ENCODE data around the gene STK39. TPM values are rescaled to one million over a fixed set of nuclear protein-coding genes. Genes with fewer than 3 reads are reported as not detected.

STK39 gene
- total RNA-seq, 1 experiment from 2014 or later, result 56.9 TPM

- H4K20me1 ChIP-seq (ENCODE audit: insufficient read depth, low read depth, low read length), result no peaks in the 10 kb centered on the region
- no peaks in the 10 kb centered on the region for H3K36me3 ChIP-seq (ENCODE audit: insufficient read depth, low read length)
- H2AFZ ChIP-seq (ENCODE audit: low read length), result no peak overlapping the region
- H3K27ac ChIP-seq (ENCODE audit: low read length), result no peak overlapping the region
- H3K9me3 ChIP-seq (ENCODE audit: low read length), result no peaks in the 10 kb centered on the region
- no peaks in the 10 kb centered on the region for H3K9me2 ChIP-seq (replicated peaks; ENCODE audit: insufficient read depth, low read length)
- no peak for DNase-seq
- no peaks in the 10 kb centered on the region for H3K27me3 ChIP-seq (ENCODE audit: low read length)
- no peak overlapping the region for H3K4me2 ChIP-seq (ENCODE audit: low read depth, low read length, poor library complexity, severe bottlenecking)
- no peak overlapping the region for H3K4me3 ChIP-seq (ENCODE audit: low read length)
- H3K4me1 ChIP-seq (ENCODE audit: low read length), result peaks cover 34% of the 10 kb centered on the region
- H3K79me2 ChIP-seq (ENCODE audit: low read length), result peaks cover 98% of the 10 kb centered on the region
- no peak overlapping the region for H3K9ac ChIP-seq (ENCODE audit: low read length)
Measured at GRCh38 chr2:168188002-168188401, 59.4 kb downstream of the STK39 start.

- H3K36me3 ChIP-seq (ENCODE audit: insufficient read depth, low read length), result no peaks in the 10 kb centered on the region
Measured at GRCh38 chr2:168186452-168186851, 60.9 kb downstream of the STK39 start.

GRCh38 chr2:168185583-168186274 lies 61.7 kb downstream of the STK39 start:
- H3K9me2 ChIP-seq (replicated peaks; ENCODE audit: insufficient read depth, low read length), result no peaks in the 10 kb centered on the region
- no peaks in the 10 kb centered on the region for H3K27me3 ChIP-seq (ENCODE audit: low read length)
- H4K20me1 ChIP-seq (ENCODE audit: insufficient read depth, low read depth, low read length), result no peaks in the 10 kb centered on the region
- peaks cover 38% of the 10 kb centered on the region for H3K4me1 ChIP-seq (ENCODE audit: low read length)
- H3K9ac ChIP-seq (ENCODE audit: low read length), result no peak overlapping the region
- H2AFZ ChIP-seq (ENCODE audit: low read length), result no peak overlapping the region
- DNase-seq, result no peak
- no peak overlapping the region for H3K4me3 ChIP-seq (ENCODE audit: low read length)
- no peaks in the 10 kb centered on the region for H3K36me3 ChIP-seq (ENCODE audit: insufficient read depth, low read length)
- H3K27ac ChIP-seq (ENCODE audit: low read length), result no peak overlapping the region
- no peak overlapping the region for H3K4me2 ChIP-seq (ENCODE audit: low read depth, low read length, poor library complexity, severe bottlenecking)
- peaks cover 98% of the 10 kb centered on the region for H3K79me2 ChIP-seq (ENCODE audit: low read length)
- H3K9me3 ChIP-seq (ENCODE audit: low read length), result no peaks in the 10 kb centered on the region

More at GRCh38 chr2:168186452-168186851, 60.9 kb downstream of the STK39 start:
- Histone ChIP-seq H3K4me2 (ENCODE audit: low read depth, low read length, poor library complexity, severe bottlenecking) (no peak overlapping the region), H3K4me1 (ENCODE audit: low read length) (peaks cover 31% of the 10 kb centered on the region), H3K27me3 (ENCODE audit: low read length) (no peaks in the 10 kb centered on the region), H3K27ac (ENCODE audit: low read length) (no peak overlapping the region), H3K9me2 (replicated peaks; ENCODE audit: insufficient read depth, low read length) (no peaks in the 10 kb centered on the region), H3K79me2 (ENCODE audit: low read length) (peaks cover 98% of the 10 kb centered on the region), H3K9me3 (ENCODE audit: low read length) (no peaks in the 10 kb centered on the region), H3K9ac (ENCODE audit: low read length) (no peak overlapping the region), H4K20me1 (ENCODE audit: insufficient read depth, low read depth, low read length) (no peaks in the 10 kb centered on the region), H3K4me3 (ENCODE audit: low read length) (no peak overlapping the region), H2AFZ (ENCODE audit: low read length) (no peak overlapping the region)
- no peak for DNase-seq

- no peak overlapping the region for H3K9ac ChIP-seq (ENCODE audit: low read length)
- H3K36me3 ChIP-seq (ENCODE audit: insufficient read depth, low read length), result no peaks in the 10 kb centered on the region
- H3K4me2 ChIP-seq (ENCODE audit: low read depth, low read length, poor library complexity, severe bottlenecking), result no peak overlapping the region
- no peaks in the 10 kb centered on the region for H3K9me3 ChIP-seq (ENCODE audit: low read length)
- no peak overlapping the region for H3K4me3 ChIP-seq (ENCODE audit: low read length)
- no peak overlapping the region for H3K27ac ChIP-seq (ENCODE audit: low read length)
- no peaks in the 10 kb centered on the region for H4K20me1 ChIP-seq (ENCODE audit: insufficient read depth, low read depth, low read length)
- peaks cover 97% of the 10 kb centered on the region for H3K79me2 ChIP-seq (ENCODE audit: low read length)
- no peak overlapping the region for H2AFZ ChIP-seq (ENCODE audit: low read length)
- no peaks in the 10 kb centered on the region for H3K9me2 ChIP-seq (replicated peaks; ENCODE audit: insufficient read depth, low read length)
- no peak for DNase-seq
- peaks cover 43% of the 10 kb centered on the region for H3K4me1 ChIP-seq (ENCODE audit: low read length)
- H3K27me3 ChIP-seq (ENCODE audit: low read length), result no peaks in the 10 kb centered on the region
Measured at GRCh38 chr2:168184681-168185513, 62.5 kb downstream of the STK39 start.

GRCh38 chr2:168183308-168183997 lies 63.9 kb downstream of the STK39 start:
- Histone ChIP-seq H3K36me3 (ENCODE audit: insufficient read depth, low read length) (no peaks in the 10 kb centered on the region), H3K9me3 (ENCODE audit: low read length) (no peaks in the 10 kb centered on the region), H3K9me2 (replicated peaks; ENCODE audit: insufficient read depth, low read length) (no peaks in the 10 kb centered on the region), H3K27ac (ENCODE audit: low read length) (no peak overlapping the region), H3K9ac (ENCODE audit: low read length) (no peak overlapping the region), H3K4me2 (ENCODE audit: low read depth, low read length, poor library complexity, severe bottlenecking) (no peak overlapping the region), H4K20me1 (ENCODE audit: insufficient read depth, low read depth, low read length) (no peaks in the 10 kb centered on the region), H3K4me3 (ENCODE audit: low read length) (no peak overlapping the region), H3K4me1 (ENCODE audit: low read length) (peaks cover 45% of the 10 kb centered on the region), H3K79me2 (ENCODE audit: low read length) (peaks cover 98% of the 10 kb centered on the region), H2AFZ (ENCODE audit: low read length) (no peak overlapping the region), H3K27me3 (ENCODE audit: low read length) (no peaks in the 10 kb centered on the region)
- DNase-seq, result no peak

GRCh38 chr2:168182550-168183249 lies 64.7 kb downstream of the STK39 start:
- H3K79me2 ChIP-seq (ENCODE audit: low read length), result peaks cover 98% of the 10 kb centered on the region

GRCh38 chr2:168181825-168182224 lies 65.6 kb downstream of the STK39 start:
- H3K27me3 ChIP-seq (ENCODE audit: low read length), result no peaks in the 10 kb centered on the region
- H3K9me2 ChIP-seq (replicated peaks; ENCODE audit: insufficient read depth, low read length), result no peaks in the 10 kb centered on the region
- peaks cover 53% of the 10 kb centered on the region for H3K4me1 ChIP-seq (ENCODE audit: low read length)
- H4K20me1 ChIP-seq (ENCODE audit: insufficient read depth, low read depth, low read length), result no peaks in the 10 kb centered on the region
- no peak overlapping the region for H3K4me2 ChIP-seq (ENCODE audit: low read depth, low read length, poor library complexity, severe bottlenecking)
- H3K9ac ChIP-seq (ENCODE audit: low read length), result no peak overlapping the region
- no peaks in the 10 kb centered on the region for H3K9me3 ChIP-seq (ENCODE audit: low read length)
- no peak overlapping the region for H3K27ac ChIP-seq (ENCODE audit: low read length)
- DNase-seq, result no peak
- no peak overlapping the region for H2AFZ ChIP-seq (ENCODE audit: low read length)
- H3K36me3 ChIP-seq (ENCODE audit: insufficient read depth, low read length), result no peaks in the 10 kb centered on the region
- H3K79me2 ChIP-seq (ENCODE audit: low read length), result peaks cover 99% of the 10 kb centered on the region
- no peak overlapping the region for H3K4me3 ChIP-seq (ENCODE audit: low read length)

More at GRCh38 chr2:168182550-168183249, 64.7 kb downstream of the STK39 start:
- Histone ChIP-seq H3K4me1 (ENCODE audit: low read length) (peaks cover 51% of the 10 kb centered on the region), H3K27ac (ENCODE audit: low read length) (no peak overlapping the region), H3K9ac (ENCODE audit: low read length) (no peak overlapping the region), H3K27me3 (ENCODE audit: low read length) (no peaks in the 10 kb centered on the region), H3K4me2 (ENCODE audit: low read depth, low read length, poor library complexity, severe bottlenecking) (no peak overlapping the region), H2AFZ (ENCODE audit: low read length) (no peak overlapping the region), H4K20me1 (ENCODE audit: insufficient read depth, low read depth, low read length) (no peaks in the 10 kb centered on the region), H3K9me3 (ENCODE audit: low read length) (no peaks in the 10 kb centered on the region), H3K4me3 (ENCODE audit: low read length) (no peak overlapping the region), H3K36me3 (ENCODE audit: insufficient read depth, low read length) (no peaks in the 10 kb centered on the region), H3K9me2 (replicated peaks; ENCODE audit: insufficient read depth, low read length) (no peaks in the 10 kb centered on the region)
- no peak for DNase-seq

Measured in Karpas-422 (cell line).